ENCODE data around the gene CST4.
"Not testable (repeated sequence)": the region's sequence is repeated elsewhere in the genome, so short reads cannot be mapped to it uniquely, and the experiment has no call there.

The CST4 gene

GRCh38 chr20:23659610-23659988 is 29.2 kb downstream of the CST4 start:
- DNase-seq, result not testable (repeated sequence)

DNA sequence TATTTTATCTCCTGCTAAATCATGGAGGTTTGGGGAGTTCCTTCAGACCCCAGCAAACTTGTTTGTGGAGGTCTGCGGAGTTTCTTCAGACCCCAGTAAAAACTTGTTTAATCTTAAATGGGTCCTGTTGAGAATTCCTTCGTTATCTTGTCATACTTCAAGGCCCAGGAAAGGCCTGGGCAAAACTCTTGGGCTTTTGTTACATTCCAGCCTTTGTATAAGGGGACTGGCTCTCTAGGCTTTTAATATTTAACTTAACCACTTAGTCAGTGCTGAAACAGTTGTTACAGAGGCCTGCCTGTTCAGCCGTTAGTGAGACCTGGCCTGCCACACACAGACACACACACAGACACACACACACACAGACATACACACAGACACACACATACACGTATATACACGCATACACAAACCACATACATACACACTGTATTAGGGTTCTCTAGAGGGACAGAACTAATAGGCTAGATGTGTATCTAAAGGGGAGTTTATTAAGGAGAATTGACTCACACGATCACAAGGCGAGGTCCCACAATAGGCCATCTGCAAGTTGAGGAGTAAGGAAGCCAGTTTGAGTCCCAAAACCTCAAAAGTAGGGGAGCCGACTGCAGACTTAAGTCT is 29.7 kb downstream of the CST4 start:
- no peak for DNase-seq

DNA sequence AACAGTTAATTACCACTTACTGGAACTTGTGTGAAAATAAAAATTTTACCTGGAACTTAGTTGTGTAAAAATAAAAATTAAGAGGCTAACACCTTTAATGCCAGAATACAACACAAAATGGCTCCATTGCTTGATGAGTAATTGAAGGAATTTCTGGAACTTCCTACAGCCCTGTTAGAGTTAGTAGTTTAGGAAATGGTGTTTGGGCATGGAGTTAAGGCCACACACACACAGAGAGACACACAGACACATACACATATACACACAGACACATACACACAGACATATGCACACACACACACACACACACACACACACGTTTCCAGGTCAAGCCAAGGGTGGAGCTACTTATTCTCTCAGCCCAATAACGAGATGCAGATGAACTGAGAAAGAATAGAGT is 30.5 kb downstream of the CST4 start:
- no peak for DNase-seq

DNA sequence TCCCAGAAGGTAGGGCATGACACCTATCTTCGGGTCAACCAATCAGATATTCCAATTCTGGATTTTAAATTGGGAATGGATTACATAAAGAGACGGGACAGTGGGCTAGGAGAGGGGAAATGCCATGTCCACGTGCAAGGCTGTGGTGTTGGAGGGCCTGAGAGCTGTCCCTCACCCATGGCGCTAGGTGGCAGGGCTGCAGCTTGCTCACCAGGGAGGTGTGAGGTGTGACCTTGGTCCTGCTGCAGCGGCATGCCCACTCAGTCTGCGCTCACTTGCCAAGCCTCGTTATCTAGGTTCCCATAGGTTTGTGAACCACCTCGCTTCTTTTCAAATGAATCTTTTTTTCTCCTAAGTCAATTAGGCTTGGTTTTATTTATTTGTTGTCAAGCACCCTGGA is 31.6 kb downstream of the CST4 start:
- DNase-seq, result no peak

DNA sequence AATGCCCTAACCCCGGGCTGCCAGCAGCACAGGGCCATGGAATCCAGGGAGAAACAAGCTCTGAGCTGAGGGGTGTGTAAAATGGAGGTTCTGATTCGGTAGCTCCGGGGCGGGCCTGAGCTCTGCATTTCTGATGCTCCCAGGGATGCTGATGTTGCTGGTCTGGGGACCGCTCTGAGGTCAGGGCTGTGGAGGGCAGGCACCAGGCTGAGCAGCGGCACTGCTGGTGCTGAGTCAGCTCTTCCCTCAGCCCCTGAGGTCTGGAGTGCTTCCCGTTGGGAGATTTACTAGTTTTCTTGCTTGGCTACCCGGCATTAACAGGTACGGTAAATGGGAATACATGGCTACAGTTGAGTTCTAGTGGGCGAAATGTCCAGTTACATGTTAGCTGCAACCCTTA is 32.5 kb downstream of the CST4 start:
- no peak for DNase-seq

DNA sequence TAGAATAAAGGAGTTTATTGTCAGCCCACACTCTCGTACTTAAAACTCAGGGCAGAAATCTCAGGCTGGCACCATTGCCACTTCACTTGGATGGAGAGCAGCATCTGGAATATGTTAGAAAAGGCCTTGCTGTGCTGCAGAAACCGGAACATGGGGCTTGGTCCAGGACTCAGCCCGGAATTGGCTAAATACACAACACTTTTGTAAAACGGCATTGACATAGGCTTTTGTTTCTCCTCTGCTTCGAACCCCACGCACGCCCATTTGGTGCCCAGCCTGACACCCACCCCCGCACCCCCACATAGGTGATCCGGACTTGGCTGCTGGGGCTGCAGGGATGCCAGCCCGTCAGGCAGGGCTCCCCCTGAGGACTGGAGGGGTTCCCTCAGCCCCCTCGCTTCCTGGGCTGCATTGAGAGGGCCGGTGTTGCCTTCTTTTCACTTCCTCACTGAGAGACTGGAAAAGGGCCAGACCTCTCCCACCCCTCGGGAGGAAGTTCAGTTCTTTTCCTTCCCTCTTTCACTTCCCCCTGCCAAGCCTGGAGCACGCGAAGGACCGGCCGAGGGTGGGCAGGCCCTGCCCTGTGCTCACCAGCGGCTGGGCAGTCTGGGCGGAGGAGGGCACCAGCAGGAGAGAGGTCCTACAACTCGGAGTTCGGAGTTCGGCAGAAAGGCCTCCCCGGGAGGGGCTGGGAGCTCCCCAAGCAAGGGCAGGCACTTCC is 33.2 kb downstream of the CST4 start:
- DNase-seq, result no peak

- no peak for DNase-seq
These were observed 34.1 kb downstream of the CST4 start for GRCh38 chr20:23654717-23655116.

- no peak for DNase-seq
These were observed 34.8 kb downstream of the CST4 start for GRCh38 chr20:23654000-23654399.

- no peak for DNase-seq
These were observed 35.4 kb downstream of the CST4 start for GRCh38 chr20:23653400-23653938.

DNA sequence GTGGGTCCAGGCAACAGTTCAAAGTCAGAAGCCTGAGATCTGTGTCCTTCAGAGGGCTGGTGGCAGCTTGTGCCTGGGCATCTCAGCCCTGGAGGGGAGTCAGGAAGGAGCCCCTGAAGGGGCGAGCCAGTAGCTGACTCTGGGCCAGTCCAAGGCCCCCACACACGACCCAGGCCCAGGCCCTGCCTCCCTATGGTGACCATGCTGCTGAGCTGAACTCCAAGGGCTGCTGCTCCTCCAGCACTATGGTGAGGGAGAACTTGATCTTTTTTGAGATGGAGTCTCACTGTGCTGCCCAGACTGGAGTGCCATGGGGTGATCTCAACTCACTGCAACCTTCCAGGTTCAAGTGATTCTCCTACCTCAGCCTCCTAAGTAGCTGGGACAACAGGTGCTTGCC is 35.9 kb downstream of the CST4 start:
- DNase-seq, result no peak

GRCh38 chr20:23652371-23652770 is 36.5 kb downstream of the CST4 start:
- DNase-seq, result no peak

DNA sequence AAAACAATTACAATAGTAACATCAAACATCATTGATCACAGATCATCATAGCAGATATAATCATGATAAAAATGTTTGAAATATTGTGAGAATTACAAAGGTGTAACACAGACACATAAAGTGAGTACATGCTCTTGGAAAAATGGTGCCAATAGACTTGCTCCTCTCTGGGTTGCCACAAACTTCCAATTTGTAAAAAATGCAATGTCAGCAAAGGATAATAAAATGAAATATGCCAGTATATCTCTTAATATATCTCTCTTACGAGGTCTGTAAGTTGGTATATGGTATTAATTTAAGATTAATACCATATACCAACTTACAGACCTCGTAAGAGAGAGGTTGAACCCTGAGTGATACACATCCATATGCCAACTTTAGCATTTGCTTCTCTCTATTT is 37.7 kb downstream of the CST4 start:
- DNase-seq, result no peak

GRCh38 chr20:23649830-23650417 is 38.9 kb downstream of the CST4 start:
- no peak for DNase-seq

GRCh38 chr20:23649242-23649641 is 39.6 kb downstream of the CST4 start:
- no peak for DNase-seq

GRCh38 chr20:23647346-23647745 is 41.5 kb downstream of the CST4 start:
- no peak for DNase-seq

GRCh38 chr20:23646106-23646873 is 42.5 kb downstream of the CST4 start:
- DNase-seq, result no peak

GRCh38 chr20:23645575-23645974 is 43.3 kb downstream of the CST4 start:
- no peak for DNase-seq

DNA sequence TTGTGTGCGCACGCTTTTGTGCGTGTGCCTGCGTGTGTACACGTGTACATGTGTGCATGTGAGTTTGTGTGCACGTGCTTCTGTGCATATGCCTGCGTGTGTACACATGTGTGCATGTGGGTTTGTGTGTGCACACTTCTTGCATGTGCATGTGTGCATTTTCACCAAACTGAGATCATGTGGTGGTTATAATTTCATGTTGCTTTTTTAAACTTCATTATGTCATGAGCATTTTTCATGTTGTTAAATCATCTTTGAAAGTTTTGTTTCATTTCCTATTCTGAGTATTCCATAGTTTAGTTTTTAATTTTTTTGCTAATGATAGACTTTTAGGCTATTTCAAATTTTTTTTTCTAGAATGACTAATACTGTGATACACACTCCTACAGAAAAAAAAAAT is 44.7 kb downstream of the CST4 start:
- no peak for DNase-seq

DNA sequence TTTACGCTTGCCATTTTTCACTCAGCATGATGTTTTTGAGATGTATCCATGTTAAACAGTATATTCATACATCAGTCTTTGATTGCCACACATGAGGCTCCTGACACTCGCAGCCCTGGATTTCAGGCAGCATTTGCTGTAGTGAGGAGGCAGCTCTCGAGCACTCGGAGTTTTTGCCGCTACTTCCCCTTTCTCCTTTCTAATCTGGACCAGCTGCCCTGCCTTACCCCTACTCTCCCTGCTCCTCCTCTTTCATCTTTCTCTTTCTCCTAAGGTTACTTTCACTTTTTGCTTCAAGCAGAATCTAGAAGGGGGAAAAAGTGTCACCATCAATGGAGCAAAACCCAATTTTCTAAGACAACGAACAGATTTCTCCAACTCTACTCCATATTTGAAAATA is 45.2 kb downstream of the CST4 start:
- no peak for DNase-seq

DNA sequence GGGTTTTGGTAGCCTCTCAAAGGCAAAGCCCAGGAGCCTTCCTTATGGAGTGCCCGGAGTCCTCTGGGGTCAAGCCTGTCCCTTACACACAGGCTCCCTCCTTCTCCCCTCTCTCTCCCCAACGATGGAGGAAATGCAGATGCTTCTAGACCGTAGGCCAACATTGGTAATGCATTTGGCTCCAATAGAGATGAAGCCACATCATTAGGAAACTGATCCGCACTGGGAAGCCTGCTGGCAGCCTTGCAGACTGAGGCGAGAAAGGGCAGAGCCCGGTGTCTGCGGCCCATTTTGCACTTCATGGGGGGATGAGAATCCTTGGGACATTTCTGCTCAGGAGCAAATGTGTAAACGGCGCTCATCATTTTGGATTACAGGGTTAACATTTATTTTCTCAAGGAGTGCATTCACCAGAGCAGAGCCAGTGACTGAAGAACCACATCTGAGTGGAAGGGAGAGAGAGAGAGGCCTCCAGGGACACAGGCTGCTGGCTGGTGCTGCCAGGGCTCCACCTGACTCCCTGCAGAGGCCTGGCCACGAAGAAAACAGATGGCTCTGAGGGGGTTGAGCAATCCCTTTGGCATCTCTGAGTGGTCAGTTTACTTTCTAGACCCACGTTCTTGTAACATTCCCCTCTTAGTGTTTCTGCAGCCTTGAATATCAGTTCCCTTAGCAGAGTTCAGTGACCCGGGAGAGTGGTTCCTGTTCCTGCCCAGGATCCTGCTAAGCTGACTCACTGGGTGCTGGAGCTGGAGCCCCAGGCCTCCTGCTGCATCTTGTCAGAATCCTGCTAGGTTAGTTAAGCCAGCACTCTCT is 46.7 kb downstream of the CST4 start:
- DNase-seq, result no peak

DNA sequence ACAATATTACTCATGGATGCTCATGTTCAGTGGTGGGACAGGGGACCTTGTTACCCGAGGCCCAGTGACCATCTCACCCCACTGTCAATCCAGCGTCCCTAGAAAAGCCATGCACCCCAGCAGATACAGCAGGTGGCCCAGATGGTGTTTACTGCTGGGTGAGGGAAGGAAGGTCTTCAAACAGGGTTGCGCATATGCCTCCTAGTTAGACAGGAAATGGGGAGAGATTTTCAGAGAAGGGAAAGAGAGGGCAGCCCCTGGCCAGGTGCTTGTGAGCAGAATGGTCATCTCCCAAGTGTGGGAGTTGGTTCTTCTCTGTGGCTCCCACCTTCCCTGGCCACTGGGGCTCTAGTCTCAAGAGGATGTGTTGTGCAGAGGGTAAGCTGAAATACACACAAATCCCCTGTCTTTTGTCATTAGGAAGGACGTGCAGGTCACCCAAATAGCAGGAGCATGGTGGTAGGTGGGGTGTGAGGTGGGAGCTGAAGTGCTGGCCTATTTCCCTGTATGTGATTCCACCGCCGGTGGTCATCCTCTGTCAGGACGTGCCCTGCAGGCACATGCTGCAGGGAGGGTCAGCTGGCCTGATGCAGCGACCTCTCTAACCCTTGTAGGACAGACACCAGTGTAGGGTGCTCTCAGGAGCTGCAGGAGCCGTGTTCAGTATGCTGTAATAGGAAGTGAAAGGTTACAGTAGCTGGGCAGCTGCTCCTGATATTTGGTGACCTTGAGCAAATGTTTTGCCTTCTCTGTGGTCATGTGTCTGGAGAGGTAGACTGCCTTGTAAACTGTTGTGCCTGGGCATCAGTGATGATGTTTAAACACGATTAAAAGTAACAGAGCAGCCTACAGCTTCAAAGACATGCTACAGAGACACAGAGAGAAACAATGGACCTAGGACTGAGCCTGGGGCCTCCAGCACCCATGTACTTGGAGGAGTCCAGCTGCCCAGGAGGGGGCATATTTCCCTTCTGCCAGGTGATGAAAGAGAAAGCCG is 47.9 kb downstream of the CST4 start:
- no peak for DNase-seq

All from NCI-H774 (cell line).